ENCODE results near the gene RNF186.

- TF ChIP-seq CTCF (IDR thresholded peaks at IDR 0.05; ENCODE audit: low read depth, low read length, poor library complexity, severe bottlenecking) (no peak), EZH2phosphoT487 (IDR thresholded peaks at IDR 0.05; ENCODE audit: borderline replicate concordance, low read length) (no peak)
These were observed 6.7 kb downstream of the RNF186 start for GRCh38 chr1:19808351-19808750.
